PC-3 (cell line): ENCODE results near the gene MORN5. TPM values are rescaled to one million over a fixed set of nuclear protein-coding genes. Genes with fewer than 3 reads are reported as not detected.

Experiments used
- ATAC-seq: fragments of 200-7000 bp; cut with Tn5 transposase; 2 replicates; pipeline ENCODE4 v1.9.1; 2020; ENCODE audit warnings: mild to moderate bottlenecking, moderate library complexity
- BruUV-seq: library from RNA; stranded (reverse); fragments of 400-500 nt; replicated peaks from 2 replicates; lab custom pipeline; 2021; lab: Mats Ljungman, UMichigan
- CTCF ChIA-PET: fragments of 300-600 bp; sonication (Branson Sonifier 250); formaldehyde crosslinking; loops from one replicate; lab custom pipeline; 2022; ENCODE audit warnings: antibody characterized with exemption; lab: Charles Lee
- POLR2A ChIA-PET: fragments of 300-600 bp; sonication (Branson Sonifier 250); formaldehyde crosslinking; loops from one replicate; lab custom pipeline; 2022; ENCODE audit warnings: antibody characterized with exemption; ENCODE audit not compliant: unreplicated experiment; lab: Charles Lee
- DNase-seq: peaks from one replicate; pipeline ENCODE4 v3.0.0-alpha.2; 2015
- H2AFZ ChIP-seq: fragments of 300-600 bp; sonication (generic); 2 replicates; pipeline ENCODE4 v1.6.0; 2016; ENCODE audit warnings: antibody characterized with exemption, low read length
- H3F3A ChIP-seq: fragments of 300-600 bp; sonication (generic); one replicate; pipeline ENCODE4 v1.6.0; 2017; ENCODE audit warnings: antibody characterized with exemption, low read length, control low read depth, mild to moderate bottlenecking; ENCODE audit not compliant: unreplicated experiment
- H3K27ac ChIP-seq: fragments of 300-600 bp; sonication (generic); 2 replicates; pipeline ENCODE4 v1.5.1; 2016; ENCODE audit warnings: mild to moderate bottlenecking, low read length
- H3K27me3 ChIP-seq: fragments of 300-600 bp; sonication (generic); 2 replicates; pipeline ENCODE4 v1.6.1; 2016; ENCODE audit warnings: low read length, mixed read lengths
- H3K36me3 ChIP-seq: fragments of 300-600 bp; sonication (generic); 2 replicates; pipeline ENCODE4 v1.6.1; 2016; ENCODE audit warnings: low read depth, mixed run types, low read length, mixed read lengths
- H3K4me1 ChIP-seq: fragments of 300-600 bp; sonication (generic); 2 replicates; pipeline ENCODE4 v1.5.1; 2016; ENCODE audit warnings: low read length; ENCODE audit not compliant: insufficient read depth
- H3K4me2 ChIP-seq: fragments of 300-600 bp; sonication (generic); 2 replicates; pipeline ENCODE4 v1.6.0; 2016; ENCODE audit warnings: low read length
- H3K4me3 ChIP-seq: fragments of 300-600 bp; sonication (generic); 2 replicates; pipeline ENCODE4 v1.5.1; 2016; ENCODE audit warnings: mild to moderate bottlenecking, low read length, mixed read lengths
- H3K79me2 ChIP-seq: fragments of 300-600 bp; sonication (generic); 2 replicates; pipeline ENCODE4 v1.6.1; 2017; ENCODE audit warnings: low read length, mixed read lengths
- H3K9ac ChIP-seq: fragments of 300-600 bp; sonication (generic); 2 replicates; pipeline ENCODE4 v1.6.0; 2016; ENCODE audit warnings: mild to moderate bottlenecking, low read length
- H3K9me2 ChIP-seq: fragments of 300-600 bp; sonication (generic); replicated peaks from 2 replicates; pipeline ENCODE4 v1.6.1; 2016; ENCODE audit warnings: mixed run types, low read length, mixed read lengths
- H3K9me3 ChIP-seq: fragments of 300-600 bp; sonication (generic); 2 replicates; pipeline ENCODE4 v1.6.1; 2016; ENCODE audit warnings: low read length, mixed read lengths
- H4K20me1 ChIP-seq: fragments of 300-600 bp; sonication (generic); 2 replicates; pipeline ENCODE4 v1.6.1; 2016; ENCODE audit warnings: low read length, mixed read lengths
- CTCF ChIP-seq: fragments of 300-600 bp; sonication (generic); conservative IDR thresholded peaks from 2 replicates; pipeline ENCODE4 v1.5.1; 2017; ENCODE audit warnings: antibody characterized with exemption, low read depth, mild to moderate bottlenecking, low read length
- EZH2 ChIP-seq: fragments of 300-600 bp; sonication (generic); IDR thresholded peaks from one replicate; pipeline ENCODE4 v1.6.1; 2017; ENCODE audit warnings: antibody characterized with exemption, mild to moderate bottlenecking, low read length; ENCODE audit not compliant: unreplicated experiment
- EZH2phosphoT487 ChIP-seq: fragments of 300-600 bp; sonication (generic); IDR thresholded peaks from 2 replicates; pipeline ENCODE4 v1.6.1; 2018; ENCODE audit warnings: mild to moderate bottlenecking, antibody characterized with exemption, low read length, borderline replicate concordance
- intact Hi-C: fragments of 100-400 bp; cut with micrococcal nuclease; formaldehyde crosslinking; loops from 2 replicates; pipeline ENCODE4 v1.9.0; 2023
- total RNA-seq: library from RNA; depleted of rRNA; stranded (reverse); fragments of >200 nt; gene quantifications from 2 replicates; pipeline ENCODE4 v1.2.3, GENCODE V29; 2014

MORN5 gene
- total RNA-seq, 1 experiment from 2014 or later, result not detected

- Histone ChIP-seq H2AFZ (peak overlapping the region; percentile 91), H3K9ac (peak overlapping the region; percentile 96; the same call in 1 of the 2 replicates), H3K27ac (no peak overlapping the region), H3K4me1 (0 out of 2 replicates have a peak, but pooled peaks cover 3% of the 10 kb centered on the region), H3K27me3 (no peaks in the 10 kb centered on the region), H3K79me2 (peaks cover 44% of the 10 kb centered on the region), H3F3A (no peaks in the 10 kb centered on the region), H3K4me2 (peak overlapping the region; percentile 96), H3K9me2 (no peaks in the 10 kb centered on the region), H3K9me3 (0 out of 2 replicates have a peak, but pooled peaks cover 5% of the 10 kb centered on the region), H3K36me3 (no peaks in the 10 kb centered on the region), H4K20me1 (0 out of 2 replicates have a peak, but pooled peaks cover 5% of the 10 kb centered on the region), H3K4me3 (peak overlapping the region; percentile 100)
- DNase-seq, result no peak
- ChIA-PET CTCF (interaction anchor here (1.5 kb wide), 1 partner anchor 35 kb away, joined by 4 read pairs; no protein-coding TSS in a partner anchor), POLR2A (interaction anchor here (0.6 kb wide), 1 partner anchor 291 kb away, joined by 3 read pairs; no protein-coding TSS in a partner anchor)
- BruUV-seq, result no TSS peak
- no peak for ATAC-seq
- TF ChIP-seq CTCF (no peak), EZH2 (no peak), EZH2phosphoT487 (no peak)
- intact Hi-C loops, result no loop called here
These were observed 178 bp downstream of the MORN5 start for GRCh38 chr9:122159925-122160246.

GRCh38 chr9:122162415-122162814 lies 2.7 kb downstream of the MORN5 start:
- intact Hi-C loops, result no loop called here
- no TSS peak for BruUV-seq

More at GRCh38 chr9:122162415-122162814, 2.7 kb downstream of the MORN5 start:
- CTCF ChIA-PET, result no interaction called here
- Histone ChIP-seq H3K36me3 (no peaks in the 10 kb centered on the region), H3K4me3 (no peak overlapping the region), H2AFZ (no peak overlapping the region), H3F3A (no peaks in the 10 kb centered on the region), H3K9me3 (0 out of 2 replicates have a peak, but pooled peaks cover 5% of the 10 kb centered on the region), H3K79me2 (peaks cover 21% of the 10 kb centered on the region), H4K20me1 (no peaks in the 10 kb centered on the region), H3K27me3 (no peaks in the 10 kb centered on the region), H3K9ac (no peak overlapping the region), H3K4me2 (no peak overlapping the region), H3K9me2 (no peaks in the 10 kb centered on the region), H3K27ac (no peak overlapping the region), H3K4me1 (0 out of 2 replicates have a peak, but pooled peaks cover 3% of the 10 kb centered on the region)
- DNase-seq (no peak), ATAC-seq (no peak)
- TF ChIP-seq EZH2phosphoT487 (no peak), CTCF (no peak), EZH2 (no peak)
- POLR2A ChIA-PET, result no interaction called here
